Measurements from ENCODE around the gene CAPZB. TPM values are rescaled to one million over a fixed set of nuclear protein-coding genes. Genes with fewer than 3 reads are reported as not detected.

CAPZB gene
- polyA plus RNA-seq, 1 of the 3 experiments (the other 2 are of a cell fraction) = 122 TPM

GRCh38 chr1:19521411-19521810, 36.1 kb upstream of the CAPZB start:
- Histone ChIP-seq H3K79me2 (ENCODE audit: insufficient read depth) (no peaks in the 10 kb centered on the region), H3K36me3 (replicated peaks in 1 of 2; ENCODE audit: control insufficient read depth in 1 of 2, insufficient read depth in 2 of 2, low read length in 1 of 2) (no peaks in the 10 kb centered on the region), H3K27me3 (ENCODE audit: insufficient read depth) (no peaks in the 10 kb centered on the region), H3K4me3 (ENCODE audit: low read depth in 2 of 2, low read length in 1 of 2) (no peak overlapping the region), H3F3A (replicated peaks; ENCODE audit: insufficient read depth) (no peaks in the 10 kb centered on the region), H3K9ac (no peak overlapping the region), H3K9me3 (no peaks in the 10 kb centered on the region), H3K9me2 (no peaks in the 10 kb centered on the region), H3K4me2 (no peak overlapping the region), H3K4me1 (ENCODE audit: control insufficient read depth in 1 of 2, insufficient read depth in 2 of 2, low read depth in 1 of 2, low read length in 1 of 2) (no peaks in the 10 kb centered on the region), H2AFZ (ENCODE audit: low read depth) (no peak overlapping the region), H3K27ac (ENCODE audit: low read depth in 2 of 2, low read length in 1 of 2) (no peak overlapping the region), H4K20me1 (ENCODE audit: insufficient read depth) (no peaks in the 10 kb centered on the region)
- POLR2A ChIA-PET = no interaction called here
- TF ChIP-seq RFX5 (IDR thresholded peaks at IDR 0.05; ENCODE audit: low read length) = no peak
- no peak for TF ChIP-seq SMC3 (IDR thresholded peaks at IDR 0.05; ENCODE audit: low read depth, low read length)
- TF ChIP-seq RCOR1 (IDR thresholded peaks at IDR 0.05; ENCODE audit: low read length) = no peak
- no peak for TF ChIP-seq TEAD4 (IDR thresholded peaks at IDR 0.05; ENCODE audit: borderline replicate concordance, insufficient read depth)
- no peak for TF ChIP-seq RXRA (IDR thresholded peaks at IDR 0.05; ENCODE audit: borderline replicate concordance, low read depth)
- no peak for TF ChIP-seq NFIC (IDR thresholded peaks at IDR 0.05; ENCODE audit: borderline replicate concordance)
- no peak for TF ChIP-seq EZH2phosphoT487 (IDR thresholded peaks at IDR 0.05; ENCODE audit: borderline replicate concordance, low read depth)
- TF ChIP-seq SIN3A (IDR thresholded peaks at IDR 0.05; ENCODE audit: borderline replicate concordance, low read depth, low read length) = no peak
- no peak for TF ChIP-seq POLR2AphosphoS5 (IDR thresholded peaks at IDR 0.05; ENCODE audit: low read depth, low read length)
- no peak for TF ChIP-seq MEF2A (IDR thresholded peaks at IDR 0.05; ENCODE audit: borderline replicate concordance, low read depth)
- TF ChIP-seq PBX3 (IDR thresholded peaks at IDR 0.05) = no peak
- no peak for TF ChIP-seq REST (IDR thresholded peaks at IDR 0.05; ENCODE audit: low read depth, low read length)
- TF ChIP-seq TAF1 (IDR thresholded peaks at IDR 0.05; ENCODE audit: borderline replicate concordance, low read depth, low read length) = no peak
- DNase-seq = no peak
- 50% methylated on average over 2 of the region's 2 CpGs for WGBS (ENCODE audit: low lambda C conversion rate)
- CTCF ChIA-PET = no interaction called here

- H3F3A ChIP-seq (replicated peaks; ENCODE audit: insufficient read depth) = no peaks in the 10 kb centered on the region
- H3K9ac ChIP-seq = no peak overlapping the region
- ChIA-PET POLR2A (no interaction called here), CTCF (no interaction called here)
- H3K36me3 ChIP-seq (replicated peaks in 1 of 2; ENCODE audit: control insufficient read depth in 1 of 2, insufficient read depth in 2 of 2, low read length in 1 of 2) = no peaks in the 10 kb centered on the region
- no peak overlapping the region for H3K4me3 ChIP-seq (ENCODE audit: low read depth in 2 of 2, low read length in 1 of 2)
- no peaks in the 10 kb centered on the region for H4K20me1 ChIP-seq (ENCODE audit: insufficient read depth)
- no peaks in the 10 kb centered on the region for H3K79me2 ChIP-seq (ENCODE audit: insufficient read depth)
- H3K27ac ChIP-seq (ENCODE audit: low read depth in 2 of 2, low read length in 1 of 2) = no peak overlapping the region
- no peak for DNase-seq
- no peak overlapping the region for H3K4me2 ChIP-seq
- H3K9me3 ChIP-seq = no peaks in the 10 kb centered on the region
- H3K9me2 ChIP-seq = no peaks in the 10 kb centered on the region
- no peaks in the 10 kb centered on the region for H3K4me1 ChIP-seq (ENCODE audit: control insufficient read depth in 1 of 2, insufficient read depth in 2 of 2, low read depth in 1 of 2, low read length in 1 of 2)
- H2AFZ ChIP-seq (ENCODE audit: low read depth) = no peak overlapping the region
- no peaks in the 10 kb centered on the region for H3K27me3 ChIP-seq (ENCODE audit: insufficient read depth)
- no peak for TF ChIP-seq ZBTB33 (IDR thresholded peaks at IDR 0.05; ENCODE audit: borderline replicate concordance, low read depth)
- TF ChIP-seq POLR2AphosphoS5 (IDR thresholded peaks at IDR 0.05; ENCODE audit: low read depth, low read length) = no peak
- TF ChIP-seq RXRA (IDR thresholded peaks at IDR 0.05; ENCODE audit: borderline replicate concordance, low read depth) = no peak
- TF ChIP-seq RAD21 (IDR thresholded peaks at IDR 0.05; ENCODE audit: low read length) = no peak
- no peak for TF ChIP-seq RFX5 (IDR thresholded peaks at IDR 0.05; ENCODE audit: low read length)
- TF ChIP-seq FOXM1 (IDR thresholded peaks at IDR 0.05; ENCODE audit: low read depth) = no peak
- TF ChIP-seq MXI1 (IDR thresholded peaks at IDR 0.05; ENCODE audit: low read depth, low read length) = no peak
- TF ChIP-seq FOXJ3 (CRISPR knock-in tag; IDR thresholded peaks at IDR 0.05) = no peak
- no peak for TF ChIP-seq SMC3 (IDR thresholded peaks at IDR 0.05; ENCODE audit: low read depth, low read length)
- TF ChIP-seq EP300 (IDR thresholded peaks at IDR 0.05; ENCODE audit: borderline replicate concordance in 1 of 2, low read depth in 1 of 2, low read length in 1 of 2) = no peak
- TF ChIP-seq USF2 (IDR thresholded peaks at IDR 0.05; ENCODE audit: borderline replicate concordance, low read depth, low read length) = no peak
- TF ChIP-seq ELF1 (IDR thresholded peaks at IDR 0.05) = no peak
- no peak for TF ChIP-seq YY1 (IDR thresholded peaks at IDR 0.05; ENCODE audit: low read depth)
Measured at GRCh38 chr1:19517017-19517416, 31.7 kb upstream of the CAPZB start.

All from SK-N-SH (cell line).